ENCODE data around the gene ABCA4. TPM values are rescaled to one million over a fixed set of nuclear protein-coding genes. Genes with fewer than 3 reads are reported as not detected.

ABCA4 gene
- total RNA-seq, 1 experiment from 2014 or later, result 0.29 TPM

- H3K9me3 ChIP-seq (ENCODE audit: low read length), result no peaks in the 10 kb centered on the region
- no peak overlapping the region for H3K4me2 ChIP-seq (ENCODE audit: low read length)
- no peaks in the 10 kb centered on the region for H3K9me2 ChIP-seq (replicated peaks; ENCODE audit: low read length)
- no peak for DNase-seq
- no peaks in the 10 kb centered on the region for H4K20me1 ChIP-seq (ENCODE audit: low read length)
- intact Hi-C loops (cut with micrococcal nuclease), result no loop called here
- H3K79me2 ChIP-seq (ENCODE audit: low read length), result no peaks in the 10 kb centered on the region
- TF ChIP-seq EZH2 (IDR thresholded peaks at IDR 0.05; ENCODE audit: low read length, unreplicated experiment), result no peak
- TF ChIP-seq EZH2phosphoT487 (IDR thresholded peaks at IDR 0.05; ENCODE audit: borderline replicate concordance, low read length), result no peak
- no peak for TF ChIP-seq CTCF (conservative IDR thresholded peaks at IDR 0.05; ENCODE audit: low read depth, low read length)
- no peak overlapping the region for H3K4me3 ChIP-seq (ENCODE audit: low read length)
- no peak overlapping the region for H3K9ac ChIP-seq (ENCODE audit: low read length)
- H3K36me3 ChIP-seq (ENCODE audit: low read depth, low read length), result no peaks in the 10 kb centered on the region
- H3F3A ChIP-seq (ENCODE audit: low read length, unreplicated experiment), result no peaks in the 10 kb centered on the region
- ChIA-PET CTCF (no interaction called here), POLR2A (ENCODE audit: unreplicated experiment) (no interaction called here)
- no peak overlapping the region for H2AFZ ChIP-seq (ENCODE audit: low read length)
- H3K4me1 ChIP-seq (ENCODE audit: insufficient read depth, low read length), result no peaks in the 10 kb centered on the region
- no peaks in the 10 kb centered on the region for H3K27me3 ChIP-seq (ENCODE audit: low read length)
- H3K27ac ChIP-seq (ENCODE audit: low read length), result no peak overlapping the region
- ATAC-seq, result no peak
- BruUV-seq (replicated peaks), result no TSS peak
Observed at GRCh38 chr1:94119796-94120569, 965 bp downstream of the ABCA4 start.

- Histone ChIP-seq H4K20me1 (ENCODE audit: low read length) (no peaks in the 10 kb centered on the region), H3K79me2 (ENCODE audit: low read length) (no peaks in the 10 kb centered on the region), H3K4me1 (ENCODE audit: insufficient read depth, low read length) (no peaks in the 10 kb centered on the region), H3F3A (ENCODE audit: low read length, unreplicated experiment) (no peaks in the 10 kb centered on the region), H3K4me2 (ENCODE audit: low read length) (no peak overlapping the region), H3K4me3 (ENCODE audit: low read length) (no peak overlapping the region), H3K9me2 (replicated peaks; ENCODE audit: low read length) (no peaks in the 10 kb centered on the region), H2AFZ (ENCODE audit: low read length) (no peak overlapping the region), H3K36me3 (ENCODE audit: low read depth, low read length) (no peaks in the 10 kb centered on the region), H3K9me3 (ENCODE audit: low read length) (no peaks in the 10 kb centered on the region), H3K9ac (ENCODE audit: low read length) (no peak overlapping the region), H3K27me3 (ENCODE audit: low read length) (no peaks in the 10 kb centered on the region), H3K27ac (ENCODE audit: low read length) (no peak overlapping the region)
- ChIA-PET CTCF (no interaction called here), POLR2A (ENCODE audit: unreplicated experiment) (no interaction called here)
- TF ChIP-seq EZH2 (IDR thresholded peaks at IDR 0.05; ENCODE audit: low read length, unreplicated experiment), result no peak
- no peak for TF ChIP-seq CTCF (conservative IDR thresholded peaks at IDR 0.05; ENCODE audit: low read depth, low read length)
- TF ChIP-seq EZH2phosphoT487 (IDR thresholded peaks at IDR 0.05; ENCODE audit: borderline replicate concordance, low read length), result no peak
- ATAC-seq, result no peak
- intact Hi-C loops (cut with micrococcal nuclease), result no loop called here
- BruUV-seq (replicated peaks), result no TSS peak
- DNase-seq, result no peak
Observed at GRCh38 chr1:94119306-94119705, 1.6 kb downstream of the ABCA4 start.

GRCh38 chr1:94118471-94118870, 2.5 kb downstream of the ABCA4 start:
- no peak overlapping the region for H2AFZ ChIP-seq (ENCODE audit: low read length)
- H3K79me2 ChIP-seq (ENCODE audit: low read length), result no peaks in the 10 kb centered on the region
- no peak overlapping the region for H3K9ac ChIP-seq (ENCODE audit: low read length)
- CTCF ChIA-PET, result no interaction called here
- H3K4me1 ChIP-seq (ENCODE audit: insufficient read depth, low read length), result no peaks in the 10 kb centered on the region
- H3K4me2 ChIP-seq (ENCODE audit: low read length), result no peak overlapping the region
- no TSS peak for BruUV-seq (replicated peaks)
- no peak overlapping the region for H3K4me3 ChIP-seq (ENCODE audit: low read length)
- ATAC-seq, result no peak
- intact Hi-C loops (cut with micrococcal nuclease), result no loop called here
- H3K27me3 ChIP-seq (ENCODE audit: low read length), result no peaks in the 10 kb centered on the region
- no peak for DNase-seq
- H3K9me2 ChIP-seq (replicated peaks; ENCODE audit: low read length), result no peaks in the 10 kb centered on the region
- POLR2A ChIA-PET (ENCODE audit: unreplicated experiment), result no interaction called here
- H3F3A ChIP-seq (ENCODE audit: low read length, unreplicated experiment), result no peaks in the 10 kb centered on the region
- no peak overlapping the region for H3K27ac ChIP-seq (ENCODE audit: low read length)
- no peaks in the 10 kb centered on the region for H3K36me3 ChIP-seq (ENCODE audit: low read depth, low read length)
- TF ChIP-seq EZH2 (IDR thresholded peaks at IDR 0.05; ENCODE audit: low read length, unreplicated experiment), result no peak
- no peak for TF ChIP-seq CTCF (conservative IDR thresholded peaks at IDR 0.05; ENCODE audit: low read depth, low read length)
- no peak for TF ChIP-seq EZH2phosphoT487 (IDR thresholded peaks at IDR 0.05; ENCODE audit: borderline replicate concordance, low read length)
- no peaks in the 10 kb centered on the region for H4K20me1 ChIP-seq (ENCODE audit: low read length)
- no peaks in the 10 kb centered on the region for H3K9me3 ChIP-seq (ENCODE audit: low read length)
